Measurements from ENCODE around the gene RNF144A. TPM values are rescaled to one million over a fixed set of nuclear protein-coding genes. Genes with fewer than 3 reads are reported as not detected.
"Not testable (repeated sequence)": the region's sequence is repeated elsewhere in the genome, so short reads cannot be mapped to it uniquely, and the experiment has no call there.

Gene RNF144A
- total RNA-seq, 2 experiments from 2014 or later, result 49.0 to 50.6 TPM

DNA sequence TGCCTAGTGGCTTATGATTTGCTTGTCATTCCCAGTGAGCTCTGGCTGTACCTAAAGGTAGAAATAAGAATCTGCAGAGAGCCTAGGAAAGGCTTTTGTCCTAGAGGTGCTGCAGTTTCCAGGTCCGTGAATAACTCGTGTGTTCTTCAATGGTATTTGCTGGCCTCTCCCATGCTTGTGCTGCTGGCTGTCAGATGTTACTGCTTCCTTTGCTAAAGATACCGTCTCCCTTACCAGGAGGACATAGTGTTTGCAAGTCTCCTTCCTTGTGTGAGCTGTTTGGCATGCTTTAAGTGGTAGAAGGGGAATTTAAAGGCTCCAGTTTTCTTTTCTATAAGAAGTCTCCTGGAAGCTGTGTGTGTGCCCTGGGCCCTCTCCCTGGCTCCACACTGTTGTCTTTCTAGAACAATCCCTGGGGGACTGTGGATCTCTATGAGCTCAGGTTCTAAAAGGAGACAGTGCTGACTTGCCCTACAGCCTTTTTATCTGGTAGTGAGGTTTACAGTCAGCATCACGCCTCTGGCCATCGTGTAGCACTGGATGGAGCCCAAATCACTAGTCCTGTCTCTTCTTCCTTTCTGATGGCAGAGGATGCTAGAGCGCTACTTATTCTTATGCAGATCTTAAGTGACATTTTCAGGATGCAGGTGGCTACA lies 65.8 kb downstream of the RNF144A start:
- Mint-ChIP-seq H3K27ac (no peak overlapping the region), H3K27me3 (ENCODE audit: low read depth) (no peaks in the 10 kb centered on the region), H3K4me3 (no peak overlapping the region), H3K4me1 (ENCODE audit: low read depth) (peaks cover 42% of the 10 kb centered on the region), H3K36me3 (ENCODE audit: low read depth) (peaks cover 42% of the 10 kb centered on the region), H3K9me3 (peaks cover 9% of the 10 kb centered on the region)
- CTCF ChIA-PET, result interaction anchor here (0.9 kb wide), 1 partner anchor 61 kb away, joined by 3 read pairs; no protein-coding TSS in a partner anchor
- intact Hi-C loops (cut with micrococcal nuclease), result no loop called here
- DNase-seq, result no peak

DNA sequence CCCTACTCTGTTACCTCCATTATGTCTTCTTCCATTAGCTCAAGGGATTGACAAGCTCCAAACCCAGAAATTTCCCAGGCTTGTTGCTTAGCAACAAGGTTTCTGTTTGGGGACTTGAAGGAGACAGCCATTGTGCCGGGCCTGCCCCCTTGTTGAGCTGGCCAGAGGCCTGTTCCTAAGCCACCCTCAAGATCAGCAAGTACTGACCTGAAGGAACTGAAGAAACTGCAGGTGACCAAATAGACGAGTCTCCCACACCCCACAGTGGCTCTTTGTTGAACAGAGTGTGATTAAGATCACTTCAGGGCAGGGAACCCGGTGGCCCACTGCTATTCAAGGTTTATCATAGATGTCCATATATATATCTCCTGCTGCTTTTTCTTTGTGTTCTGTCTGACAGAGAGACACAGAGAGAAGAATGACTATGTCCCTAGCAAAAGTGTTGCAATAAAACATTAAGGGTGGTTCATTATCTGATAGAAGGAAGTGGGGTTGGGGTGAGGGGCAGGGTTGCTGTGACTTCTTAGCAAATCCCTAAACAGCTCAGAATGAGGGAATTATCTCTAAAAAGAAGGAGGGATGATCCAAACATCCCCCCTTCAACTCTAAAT lies 69.2 kb downstream of the RNF144A start:
- CTCF ChIA-PET, result interaction anchor here (0.7 kb wide), 1 partner anchor 89 kb away, joined by 3 read pairs; no protein-coding TSS in a partner anchor
- Mint-ChIP-seq H3K4me1 (ENCODE audit: low read depth) (peaks cover 23% of the 10 kb centered on the region), H3K27me3 (ENCODE audit: low read depth) (no peaks in the 10 kb centered on the region), H3K27ac (no peak overlapping the region), H3K36me3 (ENCODE audit: low read depth) (peaks cover 28% of the 10 kb centered on the region), H3K9me3 (no peaks in the 10 kb centered on the region), H3K4me3 (no peak overlapping the region)
- no peak for DNase-seq
- intact Hi-C loops (cut with micrococcal nuclease), result no loop called here

DNA sequence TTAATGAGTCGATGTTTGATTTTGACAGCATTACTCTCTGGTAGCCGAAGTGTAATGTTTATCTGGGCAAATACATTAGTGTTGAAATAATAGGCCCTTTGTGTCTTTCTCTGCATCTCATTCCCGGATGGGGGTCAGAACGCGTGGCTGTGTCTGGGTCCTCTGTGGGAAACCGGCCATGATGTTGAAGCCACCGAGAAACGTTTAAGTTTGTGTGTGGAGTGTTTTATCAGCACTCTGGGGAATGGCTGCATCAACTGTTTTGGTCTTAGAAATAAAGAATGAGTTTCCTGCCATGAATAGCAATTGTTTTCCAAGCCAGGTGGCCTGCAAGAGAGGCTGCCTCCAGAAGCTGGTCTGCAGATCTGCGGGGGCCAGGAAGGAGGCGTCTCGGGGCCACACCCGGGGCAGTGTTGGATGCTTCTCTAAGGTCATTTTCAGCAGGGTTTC lies 69.7 kb downstream of the RNF144A start:
- no peak overlapping the region for H3K4me3 Mint-ChIP-seq
- intact Hi-C loops (cut with micrococcal nuclease), result no loop called here
- no peaks in the 10 kb centered on the region for H3K27me3 Mint-ChIP-seq (ENCODE audit: low read depth)
- H3K36me3 Mint-ChIP-seq (ENCODE audit: low read depth), result peaks cover 23% of the 10 kb centered on the region
- DNase-seq, result no peak
- H3K4me1 Mint-ChIP-seq (ENCODE audit: low read depth), result peaks cover 19% of the 10 kb centered on the region
- CTCF ChIA-PET, result no interaction called here
- no peaks in the 10 kb centered on the region for H3K9me3 Mint-ChIP-seq
- H3K27ac Mint-ChIP-seq, result no peak overlapping the region

DNA sequence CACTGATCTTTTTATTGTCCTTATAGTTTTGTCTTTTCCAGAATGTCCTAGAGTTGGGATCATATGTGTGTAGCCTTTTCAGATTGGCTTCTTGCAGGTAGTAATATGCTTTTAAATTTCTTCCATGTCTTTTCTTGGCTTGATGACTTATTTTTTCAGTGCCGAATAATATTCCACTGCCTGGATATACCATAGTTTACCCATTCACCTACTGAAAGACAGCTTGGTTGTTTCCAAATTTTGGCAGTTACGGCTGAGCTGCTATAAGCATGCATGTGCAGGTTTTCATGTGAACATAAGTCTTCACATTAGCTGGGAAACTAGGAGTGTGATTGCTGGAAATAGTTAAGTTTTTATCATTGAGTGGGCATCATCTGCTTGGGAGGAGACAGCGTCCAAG lies 73.7 kb downstream of the RNF144A start:
- CTCF ChIA-PET, result interaction anchor here (0.7 to 1.1 kb wide), 2 partner anchors 72 to 127 kb away, joined by 3 to 5 read pairs; no protein-coding TSS in a partner anchor

DNA sequence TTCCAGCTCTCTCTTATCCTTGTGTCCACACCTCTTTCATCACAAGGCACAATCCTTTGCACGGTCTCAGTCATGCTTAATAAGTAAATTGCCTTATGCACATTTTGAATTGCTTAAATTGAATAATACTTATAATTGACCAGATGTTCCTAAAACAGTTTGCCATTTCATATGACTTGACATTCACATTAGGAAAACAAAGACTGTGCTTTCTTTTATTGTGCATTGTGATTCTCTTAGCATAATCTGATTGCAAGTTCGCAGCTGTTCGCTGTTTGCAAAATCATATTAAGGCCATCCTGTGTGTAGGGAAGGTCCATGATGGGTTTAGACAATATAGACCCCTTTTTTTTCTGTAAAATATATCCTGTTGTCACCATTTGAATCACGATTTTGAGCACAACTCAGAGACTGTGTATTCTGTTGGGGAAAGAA lies 75.6 kb downstream of the RNF144A start:
- Mint-ChIP-seq H3K4me1 (ENCODE audit: low read depth) (peaks cover 5% of the 10 kb centered on the region), H3K27me3 (ENCODE audit: low read depth) (no peaks in the 10 kb centered on the region), H3K4me3 (no peak overlapping the region), H3K9me3 (no peaks in the 10 kb centered on the region), H3K36me3 (ENCODE audit: low read depth) (peaks cover 32% of the 10 kb centered on the region), H3K27ac (no peak overlapping the region)
- no peak for DNase-seq
- CTCF ChIA-PET, result interaction anchor here (1.2 kb wide), 1 partner anchor 12 kb away, joined by 3 read pairs; no protein-coding TSS in a partner anchor
- intact Hi-C loops (cut with micrococcal nuclease), result no loop called here

More for the DNA sequence above, 73.7 kb downstream of the RNF144A start:
- H3K4me3 Mint-ChIP-seq, result no peak overlapping the region
- H3K4me1 Mint-ChIP-seq (ENCODE audit: low read depth), result peaks cover 8% of the 10 kb centered on the region
- H3K27ac Mint-ChIP-seq, result no peak overlapping the region
- no peaks in the 10 kb centered on the region for H3K27me3 Mint-ChIP-seq (ENCODE audit: low read depth)
- no peak for DNase-seq
- intact Hi-C loops (cut with micrococcal nuclease), result no loop called here
- peaks cover 27% of the 10 kb centered on the region for H3K36me3 Mint-ChIP-seq (ENCODE audit: low read depth)
- no peaks in the 10 kb centered on the region for H3K9me3 Mint-ChIP-seq

DNA sequence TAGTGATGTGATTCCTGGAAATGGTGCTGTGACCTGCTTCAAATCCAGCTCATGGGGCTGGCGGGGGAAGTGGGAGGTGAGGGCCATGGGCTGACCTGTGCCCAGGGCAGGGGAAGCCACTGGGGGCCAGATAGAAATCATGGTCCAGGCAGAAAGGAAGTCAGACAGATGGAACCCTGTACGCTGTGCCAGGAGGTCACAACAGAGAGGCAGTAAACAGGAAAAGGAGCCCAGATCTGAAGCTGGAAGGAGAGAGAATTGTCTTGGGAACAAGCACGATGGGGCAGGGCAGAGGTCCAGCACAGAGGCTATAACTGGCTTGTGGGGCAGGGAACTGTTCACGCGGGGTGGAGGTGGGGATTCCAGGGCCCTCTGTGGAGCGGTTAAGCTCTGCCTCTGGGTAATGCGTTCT lies 76.0 kb downstream of the RNF144A start:
- H3K4me1 Mint-ChIP-seq (ENCODE audit: low read depth), result peaks cover 5% of the 10 kb centered on the region
- H3K27ac Mint-ChIP-seq, result no peak overlapping the region
- no peaks in the 10 kb centered on the region for H3K9me3 Mint-ChIP-seq
- H3K27me3 Mint-ChIP-seq (ENCODE audit: low read depth), result no peaks in the 10 kb centered on the region
- CTCF ChIA-PET, result interaction anchor here (1.2 kb wide), 2 partner anchors 13 to 96 kb away, joined by 3 to 4 read pairs; no protein-coding TSS in a partner anchor
- H3K36me3 Mint-ChIP-seq (ENCODE audit: low read depth), result peaks cover 32% of the 10 kb centered on the region
- intact Hi-C loops (cut with micrococcal nuclease), result no loop called here
- DNase-seq, result no peak
- no peak overlapping the region for H3K4me3 Mint-ChIP-seq

DNA sequence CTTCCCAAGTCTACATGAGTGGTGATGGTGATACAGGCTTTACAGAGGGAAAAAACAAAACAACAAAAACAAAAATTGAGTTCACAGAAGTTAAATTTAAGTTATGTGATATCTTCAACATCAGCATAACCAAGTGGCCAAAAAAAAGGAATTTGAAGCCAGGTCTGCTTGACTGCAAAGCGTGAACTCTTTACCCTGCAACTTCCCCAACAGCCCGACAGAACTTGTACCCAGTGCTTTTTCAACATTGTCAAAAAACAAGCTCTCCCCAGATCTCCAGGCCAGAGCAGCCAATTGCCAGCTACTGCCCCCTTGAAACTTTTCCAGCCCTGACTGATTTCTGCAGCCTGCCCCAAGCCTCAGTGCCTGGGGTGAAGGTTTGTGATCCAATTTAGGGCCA lies 76.7 kb downstream of the RNF144A start:
- no peak for DNase-seq
- intact Hi-C loops (cut with micrococcal nuclease), result no loop called here
- Mint-ChIP-seq H3K4me1 (ENCODE audit: low read depth) (peaks cover 11% of the 10 kb centered on the region), H3K27me3 (ENCODE audit: low read depth) (no peaks in the 10 kb centered on the region), H3K27ac (no peak overlapping the region), H3K36me3 (ENCODE audit: low read depth) (peaks cover 31% of the 10 kb centered on the region), H3K9me3 (no peaks in the 10 kb centered on the region), H3K4me3 (no peak overlapping the region)
- CTCF ChIA-PET, result interaction anchor here (1.2 kb wide), 2 partner anchors 13 to 96 kb away, joined by 3 to 4 read pairs; no protein-coding TSS in a partner anchor

DNA sequence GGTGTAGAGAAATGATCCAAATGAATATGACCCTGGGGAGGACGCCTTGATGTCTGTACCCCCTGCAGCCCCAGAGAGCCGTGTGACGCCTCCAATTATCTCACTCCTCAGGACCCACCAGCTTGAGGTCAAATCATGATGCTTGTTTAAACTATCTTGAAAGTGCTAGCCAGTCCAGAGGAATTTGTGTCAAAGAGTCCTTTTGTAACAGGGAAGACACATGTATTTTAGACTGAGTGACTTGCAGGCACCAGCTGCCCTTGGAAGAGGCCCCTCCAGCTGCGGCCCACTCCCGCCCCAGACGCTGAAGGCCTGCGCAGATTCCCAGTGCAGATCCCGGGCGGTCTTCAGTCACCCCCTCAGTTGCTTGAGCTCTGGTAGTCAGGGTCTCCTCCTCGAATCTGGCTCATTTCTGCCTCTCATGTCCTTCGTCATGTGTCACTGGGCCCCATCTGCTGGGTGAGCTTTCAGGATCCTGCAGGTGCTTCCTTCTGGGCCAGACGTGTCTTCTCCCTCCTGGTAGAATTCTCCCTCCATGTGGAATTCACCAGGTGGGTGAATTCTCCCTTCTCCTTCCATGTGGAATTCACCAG lies 77.4 kb downstream of the RNF144A start:
- CTCF ChIA-PET, result no interaction called here

DNA sequence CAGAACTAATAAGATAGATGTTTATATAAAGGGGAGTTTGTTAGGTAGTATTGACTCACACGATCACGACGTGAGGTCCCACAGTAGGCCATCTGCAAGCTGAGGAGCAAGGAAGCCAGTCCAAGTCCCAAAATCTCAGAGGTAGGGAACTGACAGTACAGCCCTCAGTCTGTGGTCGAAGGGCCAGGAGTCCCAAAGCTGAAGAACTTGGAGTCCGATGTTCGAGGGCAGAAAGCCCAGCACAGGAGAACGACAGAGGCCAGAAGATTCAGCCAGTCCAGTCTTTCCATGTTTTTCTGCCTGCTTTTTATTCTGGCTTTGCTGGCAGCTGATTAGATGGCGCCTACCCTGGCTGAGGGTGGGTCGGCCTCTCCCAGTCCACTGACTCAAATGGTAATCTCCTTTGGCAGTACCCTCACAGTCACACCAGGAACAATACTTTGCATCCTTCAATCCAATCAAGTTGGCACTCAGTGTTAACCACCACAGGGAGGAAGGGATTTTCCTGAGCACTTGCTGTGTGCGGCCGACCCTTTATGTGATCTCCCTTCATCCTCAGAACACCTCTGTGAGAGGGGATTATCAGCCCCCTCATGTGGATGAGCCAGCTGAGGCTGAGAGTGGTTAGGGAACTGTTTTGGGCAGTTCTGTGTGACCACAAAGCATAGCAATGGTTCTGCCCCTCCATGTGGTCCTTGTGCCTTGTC lies 78.3 kb downstream of the RNF144A start:
- CTCF ChIA-PET, result no interaction called here
- no peak for DNase-seq
- Mint-ChIP-seq H3K4me3 (no peak overlapping the region), H3K4me1 (ENCODE audit: low read depth) (peaks cover 15% of the 10 kb centered on the region), H3K27ac (no peak overlapping the region), H3K27me3 (ENCODE audit: low read depth) (no peaks in the 10 kb centered on the region), H3K9me3 (no peaks in the 10 kb centered on the region), H3K36me3 (ENCODE audit: low read depth) (peaks cover 25% of the 10 kb centered on the region)
- intact Hi-C loops (cut with micrococcal nuclease), result no loop called here

More for the DNA sequence above, 77.4 kb downstream of the RNF144A start:
- Mint-ChIP-seq H3K27ac (no peak overlapping the region), H3K9me3 (no peaks in the 10 kb centered on the region), H3K4me3 (no peak overlapping the region), H3K27me3 (ENCODE audit: low read depth) (no peaks in the 10 kb centered on the region), H3K4me1 (ENCODE audit: low read depth) (peaks cover 15% of the 10 kb centered on the region), H3K36me3 (ENCODE audit: low read depth) (peaks cover 31% of the 10 kb centered on the region)
- DNase-seq, result no peak
- intact Hi-C loops (cut with micrococcal nuclease), result no loop called here

DNA sequence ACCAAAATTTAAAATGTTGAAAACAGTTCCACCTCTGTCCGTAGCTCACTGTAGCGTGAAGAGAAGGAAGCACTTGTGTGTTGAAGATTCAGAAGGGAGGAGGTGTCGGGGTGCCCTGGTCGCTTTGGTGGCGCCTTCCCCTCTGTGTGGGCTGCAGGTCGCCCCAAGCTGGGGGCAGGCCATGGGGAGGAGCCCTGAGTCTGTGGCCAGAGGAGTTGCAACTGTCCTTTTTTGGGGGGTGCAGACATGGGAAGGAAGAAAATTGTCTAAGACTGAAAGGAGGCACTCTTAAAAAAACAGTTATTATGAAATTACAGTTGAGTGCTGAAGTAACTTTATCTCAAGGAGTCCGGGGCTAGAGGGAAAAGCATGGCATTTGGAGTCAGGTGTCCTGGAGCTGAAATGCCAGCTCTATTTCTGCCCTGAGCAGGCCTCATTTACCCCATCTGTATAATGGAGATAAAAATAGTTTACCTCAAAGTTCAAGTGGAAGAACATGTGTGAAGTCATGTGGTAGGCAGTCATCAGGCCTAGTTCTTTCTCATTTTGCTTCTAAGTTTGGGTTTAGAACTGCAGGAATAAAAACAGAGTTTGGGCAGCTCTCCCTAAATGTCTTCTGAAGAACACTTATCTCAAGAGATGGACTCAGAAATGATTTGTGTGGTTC lies 82.1 kb downstream of the RNF144A start:
- H3K9me3 Mint-ChIP-seq, result no peaks in the 10 kb centered on the region
- H3K36me3 Mint-ChIP-seq (ENCODE audit: low read depth), result peaks cover 13% of the 10 kb centered on the region
- CTCF ChIA-PET, result no interaction called here
- no peak overlapping the region for H3K4me3 Mint-ChIP-seq
- intact Hi-C loops (cut with micrococcal nuclease), result no loop called here
- H3K27ac Mint-ChIP-seq, result no peak overlapping the region
- peaks cover 11% of the 10 kb centered on the region for H3K4me1 Mint-ChIP-seq (ENCODE audit: low read depth)
- no peaks in the 10 kb centered on the region for H3K27me3 Mint-ChIP-seq (ENCODE audit: low read depth)
- DNase-seq, result no peak

DNA sequence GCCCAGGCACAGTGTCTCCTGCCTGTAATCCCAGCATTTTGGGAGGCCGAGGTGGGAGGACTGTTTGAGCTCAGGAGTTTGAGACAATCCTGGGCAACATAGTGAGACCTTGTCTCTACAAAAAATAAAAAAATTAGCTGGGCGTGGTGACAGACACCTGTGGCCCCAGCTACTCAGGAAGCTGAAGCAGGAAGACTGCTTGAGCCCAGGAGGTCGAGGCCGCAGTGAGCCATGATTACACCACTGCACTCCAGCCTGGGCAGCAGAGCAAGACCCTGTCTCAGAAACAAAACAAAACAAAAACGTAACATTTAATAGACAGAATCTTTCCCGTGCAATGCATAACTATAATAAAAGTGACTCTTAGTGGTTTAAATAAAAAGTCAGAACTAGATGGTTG lies 84.2 kb downstream of the RNF144A start:
- H3K4me3 Mint-ChIP-seq; H3K9me3 Mint-ChIP-seq; intact Hi-C loops (cut with micrococcal nuclease); H3K27ac Mint-ChIP-seq; H3K27me3 Mint-ChIP-seq (ENCODE audit: low read depth); DNase-seq: not testable (repeated sequence)
- Mint-ChIP-seq H3K36me3 (ENCODE audit: low read depth) (peaks cover 14% of the 10 kb centered on the region), H3K4me1 (ENCODE audit: low read depth) (peaks cover 15% of the 10 kb centered on the region)
- CTCF ChIA-PET, result interaction anchor here (1.2 kb wide), 1 partner anchor 13 kb away, joined by 3 read pairs; no protein-coding TSS in a partner anchor

DNA sequence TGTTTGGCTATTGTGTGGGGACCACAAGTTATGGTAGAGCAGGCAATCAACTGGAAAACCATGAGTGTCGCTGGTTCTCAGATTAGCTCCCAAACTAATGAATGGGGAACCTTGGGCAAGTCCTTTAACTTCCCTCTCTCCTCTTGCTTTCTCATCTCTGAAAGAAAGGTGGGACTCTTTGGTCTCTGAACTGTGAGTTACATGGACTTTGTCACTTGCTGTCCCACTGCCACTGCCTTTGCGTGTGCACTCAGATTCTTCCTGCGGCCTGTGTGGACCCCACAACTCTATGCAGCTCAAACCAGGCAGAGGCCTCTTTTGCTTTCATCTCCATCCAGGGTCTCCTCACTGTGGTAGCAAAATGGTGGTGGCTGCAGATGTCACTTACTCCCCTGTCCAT lies 86.7 kb downstream of the RNF144A start:
- no peaks in the 10 kb centered on the region for H3K9me3 Mint-ChIP-seq

More for the DNA sequence above, 86.7 kb downstream of the RNF144A start:
- no peak overlapping the region for H3K27ac Mint-ChIP-seq
- H3K36me3 Mint-ChIP-seq (ENCODE audit: low read depth), result peaks cover 9% of the 10 kb centered on the region
- H3K4me3 Mint-ChIP-seq, result no peak overlapping the region
- H3K4me1 Mint-ChIP-seq (ENCODE audit: low read depth), result peaks cover 19% of the 10 kb centered on the region
- H3K27me3 Mint-ChIP-seq (ENCODE audit: low read depth), result no peaks in the 10 kb centered on the region
- CTCF ChIA-PET, result no interaction called here
- intact Hi-C loops (cut with micrococcal nuclease), result no loop called here
- no peak for DNase-seq
